ENCODE measurements around the gene MYO9B.
A peak's percentile ranks its signal among the peaks of the same experiment; 100 is the strongest.

MYO9B gene

GRCh38 chr19:17124025-17124424, 48.4 kb downstream of the MYO9B start:
- no peak for TF ChIP-seq CTCF (IDR thresholded peaks at IDR 0.05; ENCODE audit: low read length, missing control alignments)
- no peak for DNase-seq (ENCODE audit: low read depth)
- H3K4me3 ChIP-seq (replicated peaks; ENCODE audit: low read depth, low read length) = no peak overlapping the region

GRCh38 chr19:17125062-17125727, 49.6 kb downstream of the MYO9B start:
- no peak overlapping the region for H3K4me3 ChIP-seq (replicated peaks; ENCODE audit: low read depth, low read length)
- TF ChIP-seq CTCF (IDR thresholded peaks at IDR 0.05; ENCODE audit: low read length, missing control alignments) = no peak
- DNase-seq (ENCODE audit: low read depth) = peak; percentile 42

- peak; percentile 46 for DNase-seq (ENCODE audit: low read depth)
- no peak overlapping the region for H3K4me3 ChIP-seq (replicated peaks; ENCODE audit: low read depth, low read length)
- TF ChIP-seq CTCF (IDR thresholded peaks at IDR 0.05; ENCODE audit: low read length, missing control alignments) = no peak
These were observed 50.4 kb downstream of the MYO9B start for GRCh38 chr19:17125728-17126677.

- H3K4me3 ChIP-seq (replicated peaks; ENCODE audit: low read depth, low read length) = no peak overlapping the region
- no peak for TF ChIP-seq CTCF (IDR thresholded peaks at IDR 0.05; ENCODE audit: low read length, missing control alignments)
- no peak for DNase-seq (ENCODE audit: low read depth)
These were observed 52.1 kb downstream of the MYO9B start for GRCh38 chr19:17127671-17128070.

- no peak for TF ChIP-seq CTCF (IDR thresholded peaks at IDR 0.05; ENCODE audit: low read length, missing control alignments)
- no peak for DNase-seq (ENCODE audit: low read depth)
These were observed 52.8 kb downstream of the MYO9B start for GRCh38 chr19:17128403-17128802.

GRCh38 chr19:17128820-17129219, 53.2 kb downstream of the MYO9B start:
- DNase-seq (ENCODE audit: low read depth) = no peak
- TF ChIP-seq CTCF (IDR thresholded peaks at IDR 0.05; ENCODE audit: low read length, missing control alignments) = no peak
- H3K4me3 ChIP-seq (replicated peaks; ENCODE audit: low read depth, low read length) = no peak overlapping the region

More at GRCh38 chr19:17128403-17128802, 52.8 kb downstream of the MYO9B start:
- no peak overlapping the region for H3K4me3 ChIP-seq (replicated peaks; ENCODE audit: low read depth, low read length)

Measured in fibroblast of pulmonary artery (primary cell).